Measurements from ENCODE around the gene SPDYE3.
"Not testable (repeated sequence)": the region's sequence is repeated elsewhere in the genome, so short reads cannot be mapped to it uniquely, and the experiment has no call there.

DNA sequence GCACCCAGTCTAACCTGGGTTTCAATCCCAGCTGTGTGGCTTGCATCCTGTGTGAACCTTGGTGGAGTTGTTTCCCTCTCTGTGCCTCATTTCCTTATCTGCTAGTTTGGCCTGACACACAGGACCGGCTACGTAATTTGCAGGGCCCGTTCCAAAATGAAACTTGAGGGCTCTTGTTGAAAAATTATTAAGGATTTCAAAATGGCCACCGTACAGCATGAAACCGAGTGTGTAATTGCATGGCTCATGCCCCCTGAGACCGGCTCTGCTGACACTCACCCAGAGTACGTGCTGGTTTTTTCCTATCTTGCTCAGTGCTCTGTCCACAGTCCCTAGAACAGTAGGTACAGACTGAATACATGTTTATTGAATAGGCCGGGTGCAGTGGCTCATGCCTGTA, 24.4 kb upstream of the SPDYE3 start:
- TF ChIP-seq, protein P1, sequence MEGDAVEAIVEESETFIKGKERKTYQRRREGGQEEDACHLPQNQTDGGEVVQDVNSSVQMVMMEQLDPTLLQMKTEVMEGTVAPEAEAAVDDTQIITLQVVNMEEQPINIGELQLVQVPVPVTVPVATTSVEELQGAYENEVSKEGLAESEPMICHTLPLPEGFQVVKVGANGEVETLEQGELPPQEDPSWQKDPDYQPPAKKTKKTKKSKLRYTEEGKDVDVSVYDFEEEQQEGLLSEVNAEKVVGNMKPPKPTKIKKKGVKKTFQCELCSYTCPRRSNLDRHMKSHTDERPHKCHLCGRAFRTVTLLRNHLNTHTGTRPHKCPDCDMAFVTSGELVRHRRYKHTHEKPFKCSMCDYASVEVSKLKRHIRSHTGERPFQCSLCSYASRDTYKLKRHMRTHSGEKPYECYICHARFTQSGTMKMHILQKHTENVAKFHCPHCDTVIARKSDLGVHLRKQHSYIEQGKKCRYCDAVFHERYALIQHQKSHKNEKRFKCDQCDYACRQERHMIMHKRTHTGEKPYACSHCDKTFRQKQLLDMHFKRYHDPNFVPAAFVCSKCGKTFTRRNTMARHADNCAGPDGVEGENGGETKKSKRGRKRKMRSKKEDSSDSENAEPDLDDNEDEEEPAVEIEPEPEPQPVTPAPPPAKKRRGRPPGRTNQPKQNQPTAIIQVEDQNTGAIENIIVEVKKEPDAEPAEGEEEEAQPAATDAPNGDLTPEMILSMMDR (IDR thresholded peaks at IDR 0.05) = not testable (repeated sequence)
- not testable (repeated sequence) for TF ChIP-seq POLR2A (IDR thresholded peaks at IDR 0.05)
